A673 (cell line): Measurements from ENCODE around the gene P3H3.

Experiments
- EZH2 ChIP-seq: fragments of 200-600 bp; sonication (generic); IDR thresholded peaks from 2 replicates; pipeline ENCODE4 v1.6.1; 2017; ENCODE audit warnings: borderline replicate concordance, low read depth, mild to moderate bottlenecking, mixed read lengths, antibody characterized with exemption, low read length; ENCODE audit not compliant: poor library complexity, severe bottlenecking
- TF ChIP-seq, protein P1 (sequence below): fragments of 300-800, 200-600 bp; sonication (generic); conservative IDR thresholded peaks from 2 replicates; pipeline ENCODE4 v1.5.1; 2017; ENCODE audit warnings: low read depth, mild to moderate bottlenecking, antibody characterized with exemption, low read length, moderate library complexity, mixed read lengths

DNA sequence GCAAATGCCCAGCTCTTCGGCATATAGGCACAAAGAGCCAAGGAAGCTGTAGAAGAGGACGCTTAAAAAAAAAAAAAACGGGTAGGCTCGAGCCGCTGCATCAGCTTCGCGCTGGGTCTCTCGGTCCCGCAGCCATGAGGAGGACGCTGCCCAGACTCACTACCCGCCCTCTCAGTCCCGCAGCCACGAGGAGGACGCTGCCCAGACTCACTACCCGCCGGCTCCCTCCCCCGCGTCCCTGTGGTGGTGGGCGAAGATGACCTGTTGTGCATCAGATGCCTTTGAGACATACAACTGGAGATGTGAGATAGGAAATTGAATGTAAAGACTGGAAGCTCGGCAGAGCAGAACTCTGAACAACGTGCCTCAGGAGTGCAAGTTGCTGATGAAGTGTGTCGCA, 56.3 kb downstream of the P3H3 start:
- no peak for TF ChIP-seq EZH2
- TF ChIP-seq, protein P1, sequence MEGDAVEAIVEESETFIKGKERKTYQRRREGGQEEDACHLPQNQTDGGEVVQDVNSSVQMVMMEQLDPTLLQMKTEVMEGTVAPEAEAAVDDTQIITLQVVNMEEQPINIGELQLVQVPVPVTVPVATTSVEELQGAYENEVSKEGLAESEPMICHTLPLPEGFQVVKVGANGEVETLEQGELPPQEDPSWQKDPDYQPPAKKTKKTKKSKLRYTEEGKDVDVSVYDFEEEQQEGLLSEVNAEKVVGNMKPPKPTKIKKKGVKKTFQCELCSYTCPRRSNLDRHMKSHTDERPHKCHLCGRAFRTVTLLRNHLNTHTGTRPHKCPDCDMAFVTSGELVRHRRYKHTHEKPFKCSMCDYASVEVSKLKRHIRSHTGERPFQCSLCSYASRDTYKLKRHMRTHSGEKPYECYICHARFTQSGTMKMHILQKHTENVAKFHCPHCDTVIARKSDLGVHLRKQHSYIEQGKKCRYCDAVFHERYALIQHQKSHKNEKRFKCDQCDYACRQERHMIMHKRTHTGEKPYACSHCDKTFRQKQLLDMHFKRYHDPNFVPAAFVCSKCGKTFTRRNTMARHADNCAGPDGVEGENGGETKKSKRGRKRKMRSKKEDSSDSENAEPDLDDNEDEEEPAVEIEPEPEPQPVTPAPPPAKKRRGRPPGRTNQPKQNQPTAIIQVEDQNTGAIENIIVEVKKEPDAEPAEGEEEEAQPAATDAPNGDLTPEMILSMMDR, result no peak
